NCI-H2081 (cell line): ENCODE data around the gene ZNF883.
"Not testable (repeated sequence)": the region's sequence is repeated elsewhere in the genome, so short reads cannot be mapped to it uniquely, and the experiment has no call there.

ENCODE experiments used
- DNase-seq, 2 experiments: peaks; one replicate each; lab custom pipeline; 2025; lab: John Stamatoyannopoulos, UW

The ZNF883 gene

GRCh38 chr9:113011911-113012381 lies at the start of gene ZNF883:
ZNF883 (minus strand) TSS chr9:113012192.
- DNase-seq: peak; percentile 35 to 77

- not testable (repeated sequence) for DNase-seq
Measured at GRCh38 chr9:113061072-113061850, 49.3 kb upstream of the ZNF883 start.

GRCh38 chr9:113059581-113060284 lies 47.7 kb upstream of the ZNF883 start:
- DNase-seq: not testable (repeated sequence)

GRCh38 chr9:113057193-113057592 lies 45.2 kb upstream of the ZNF883 start:
- DNase-seq: no peak

- peak; percentile 92 to 96 for DNase-seq
Measured at GRCh38 chr9:113056191-113057106, 44.5 kb upstream of the ZNF883 start, which contains the start of gene ZFP37. ZFP37 (minus strand) TSS chr9:113056724; CDS start chr9:113056688, 36 bp downstream.

GRCh38 chr9:113042884-113043657 lies 31.1 kb upstream of the ZNF883 start:
- no peak for DNase-seq

- DNase-seq: no peak
Measured at GRCh38 chr9:113026200-113026599, 14.2 kb upstream of the ZNF883 start.

- DNase-seq: no peak
Measured at GRCh38 chr9:113018247-113018646, 6.3 kb upstream of the ZNF883 start.

- no peak for DNase-seq
Measured at GRCh38 chr9:113012492-113012891, 500 bp upstream of the ZNF883 start.

GRCh38 chr9:113005777-113006176 lies 6.2 kb downstream of the ZNF883 start:
- no peak for DNase-seq

- no peak for DNase-seq
Measured at GRCh38 chr9:112997236-112997941, 14.6 kb downstream of the ZNF883 start.

GRCh38 chr9:112971415-112971814 lies 40.6 kb downstream of the ZNF883 start:
- DNase-seq: peak; percentile 1 to 19

- peak in 1 of 2 experiments; percentile 0 for DNase-seq
Measured at GRCh38 chr9:112970939-112971338, 41.1 kb downstream of the ZNF883 start.

GRCh38 chr9:112969730-112970129 lies 42.3 kb downstream of the ZNF883 start:
- DNase-seq: no peak

- DNase-seq: no peak
Measured at GRCh38 chr9:112955550-112955949, 56.4 kb downstream of the ZNF883 start.

GRCh38 chr9:112945620-112946208 lies 66.3 kb downstream of the ZNF883 start:
- no peak for DNase-seq

GRCh38 chr9:112939418-112939817 lies 72.6 kb downstream of the ZNF883 start:
- no peak for DNase-seq

GRCh38 chr9:112933696-112934095 lies 78.3 kb downstream of the ZNF883 start:
- no peak for DNase-seq

GRCh38 chr9:112925058-112925641 lies 86.8 kb downstream of the ZNF883 start:
- DNase-seq: peak; percentile 43 to 48

- peak; percentile 1 to 6 for DNase-seq
Measured at GRCh38 chr9:112921549-112921948, 90.4 kb downstream of the ZNF883 start.
